IMR-90 (cell line): ENCODE data around the gene GPC6. TPM values are rescaled to one million over a fixed set of nuclear protein-coding genes. Genes with fewer than 3 reads are reported as not detected.
"Not testable (repeated sequence)": the region's sequence is repeated elsewhere in the genome, so short reads cannot be mapped to it uniquely, and the experiment has no call there.

Experiments used
- ATAC-seq: fragments of 200-7000 bp; cut with Tn5 transposase; 2 replicates; pipeline ENCODE4 v1.9.1; 2020; ENCODE audit warnings: low read depth, mild to moderate bottlenecking, moderate library complexity
- BruUV-seq: library from RNA; stranded (reverse); fragments of 400-500 nt; replicated peaks from 2 replicates; lab custom pipeline; 2021; lab: Mats Ljungman, UMichigan
- CTCF ChIA-PET: fragments of 300-600 bp; formaldehyde crosslinking; extraction: SDS; loops from one replicate; lab custom pipeline; 2021; ENCODE audit warnings: antibody characterized with exemption; lab: Yijun Ruan, JAX
- POLR2A ChIA-PET: fragments of 300-600 bp; sonication (Branson Sonifier 250); formaldehyde crosslinking; loops from one replicate; lab custom pipeline; 2022; ENCODE audit warnings: antibody characterized with exemption; ENCODE audit not compliant: unreplicated experiment; lab: Charles Lee
- DNase-seq: peaks from one replicate; pipeline ENCODE4 v3.0.0; 2013
- H2AFZ ChIP-seq: replicated peaks from 2 replicates; pipeline ENCODE3; 2013; ENCODE audit warnings: low read length, mild to moderate bottlenecking; ENCODE audit not compliant: poor library complexity
- H2AK5ac ChIP-seq: 2 replicates; pipeline ENCODE4 v1.6.1; 2013; ENCODE audit warnings: low read depth, low read length, inconsistent platforms
- H2AK9ac ChIP-seq: replicated peaks from 2 replicates; pipeline ENCODE3; 2013; ENCODE audit warnings: mild to moderate bottlenecking, low read depth, low read length, moderate library complexity; ENCODE audit not compliant: poor library complexity
- H2BK120ac ChIP-seq: 2 replicates; pipeline ENCODE4 v1.6.1; 2013; ENCODE audit warnings: low read depth, low read length, inconsistent platforms
- H2BK15ac ChIP-seq: 3 replicates; pipeline ENCODE4 v1.6.1; 2013; ENCODE audit warnings: low read depth, low read length, inconsistent platforms
- H2BK20ac ChIP-seq: 2 replicates; pipeline ENCODE4 v1.6.1; 2013; ENCODE audit warnings: low read depth, mild to moderate bottlenecking, inconsistent platforms, low read length, moderate library complexity
- H2BK5ac ChIP-seq: 2 replicates; pipeline ENCODE4 v1.6.1; 2013; ENCODE audit warnings: mild to moderate bottlenecking, low read depth, low read length, inconsistent platforms; ENCODE audit not compliant: poor library complexity, severe bottlenecking
- H3K14ac ChIP-seq: replicated peaks from 2 replicates; pipeline ENCODE4 v1.6.1; 2013; ENCODE audit warnings: low read depth, low read length, inconsistent platforms
- H3K18ac ChIP-seq: 2 replicates; pipeline ENCODE4 v1.6.1; 2013; ENCODE audit warnings: low read depth, low read length, control low read depth
- H3K23ac ChIP-seq: 2 replicates; pipeline ENCODE4 v1.6.1; 2013; ENCODE audit warnings: low read depth, low read length, inconsistent platforms
- H3K27ac ChIP-seq: 2 replicates; pipeline ENCODE4 v1.5.1; 2013; ENCODE audit warnings: mild to moderate bottlenecking, control low read depth, low read length; ENCODE audit not compliant: insufficient read depth
- H3K27me3 ChIP-seq: 2 replicates; pipeline ENCODE4 v1.6.1; 2013; ENCODE audit warnings: low read length; ENCODE audit not compliant: control insufficient read depth, insufficient read depth
- H3K36me3 ChIP-seq: 2 replicates; pipeline ENCODE4 v1.6.1; 2013; ENCODE audit warnings: low read length, mixed read lengths; ENCODE audit not compliant: control insufficient read depth, insufficient read depth
- H3K4ac ChIP-seq: 2 replicates; pipeline ENCODE4 v1.6.1; 2013; ENCODE audit warnings: low read depth, low read length, inconsistent platforms
- H3K4me1 ChIP-seq: 2 replicates; pipeline ENCODE4 v1.6.1; 2013; ENCODE audit warnings: low read length, mixed read lengths; ENCODE audit not compliant: control insufficient read depth, insufficient read depth
- H3K4me2 ChIP-seq: 2 replicates; pipeline ENCODE4 v1.6.1; 2013; ENCODE audit warnings: low read depth, mild to moderate bottlenecking, control low read depth, low read length, moderate library complexity
- H3K4me3 ChIP-seq: 2 replicates; pipeline ENCODE4 v1.5.1; 2013; ENCODE audit warnings: low read depth, mild to moderate bottlenecking, control low read depth, low read length, moderate library complexity; ENCODE audit not compliant: insufficient read depth
- H3K56ac ChIP-seq: 2 replicates; pipeline ENCODE4 v1.6.1; 2013; ENCODE audit warnings: low read length, inconsistent platforms; ENCODE audit not compliant: insufficient read depth; ENCODE audit errors: extremely low read depth
- H3K79me1 ChIP-seq, 2 experiments: 2 replicates each; pipeline ENCODE4 v1.6.1; 2013; ENCODE audit warnings: low read length in 2 of 2, inconsistent platforms in 1 of 2, low read depth in 1 of 2
- H3K9ac ChIP-seq: 2 replicates; pipeline ENCODE4 v1.6.1; 2013; ENCODE audit warnings: low read depth, low read length, control low read depth
- H3K9me1 ChIP-seq: 2 replicates; pipeline ENCODE4 v1.6.1; 2013; ENCODE audit warnings: low read length, inconsistent platforms; ENCODE audit not compliant: insufficient read depth
- H3K9me3 ChIP-seq: 2 replicates; pipeline ENCODE4 v1.6.1; 2013; ENCODE audit warnings: low read length; ENCODE audit not compliant: control insufficient read depth, insufficient read depth
- H4K20me1 ChIP-seq: 2 replicates; pipeline ENCODE4 v1.6.1; 2013; ENCODE audit warnings: low read length, inconsistent platforms; ENCODE audit not compliant: insufficient read depth
- H4K5ac ChIP-seq: 2 replicates; pipeline ENCODE4 v1.6.1; 2013; ENCODE audit warnings: mild to moderate bottlenecking, low read depth, low read length, control low read depth
- H4K8ac ChIP-seq, 2 experiments: 2 replicates each; pipeline ENCODE4 v1.6.1; 2013; ENCODE audit warnings: low read depth in 2 of 2, low read length in 2 of 2, control low read depth in 1 of 2, inconsistent platforms in 1 of 2
- H4K91ac ChIP-seq: 2 replicates; pipeline ENCODE4 v1.6.1; 2013; ENCODE audit warnings: low read depth, low read length, inconsistent platforms; ENCODE audit not compliant: insufficient read depth
- USF2 ChIP-seq: fragments of 150-350 bp; IDR thresholded peaks from 2 replicates; pipeline ENCODE4 v1.6.1; 2017; ENCODE audit warnings: mild to moderate bottlenecking, antibody characterized with exemption, low read length, low read depth
- WGBS, 2 experiments: methylation state at CpG; one replicate each; pipeline versions ENCODE4 v1.1.5 to v1.1.7; 2013; ENCODE audit warnings: missing lambda C conversion rate in 2 of 2; ENCODE audit not compliant: insufficient read length in 1 of 2; ENCODE audit errors: extremely low coverage in 2 of 2; 5-methylcytosine and 5-hydroxymethylcytosine counted together
- dilution Hi-C: fragments of 300-500 bp; cut with HindIII; formaldehyde crosslinking; loops from one replicate; pipeline ENCODE4 v1.14.3; 2018; ENCODE audit warnings: low sequenced_read_pairs; ENCODE audit not compliant: unreplicated experiment
- in situ Hi-C: fragments of 300-500 bp; cut with MboI; formaldehyde crosslinking; loops from 3 replicates; pipeline ENCODE4 v1.14.3; 2019; ENCODE audit warnings: low sequenced_read_pairs, inconsistent platforms, mixed read lengths
- intact Hi-C: fragments of 100-400 bp; cut with micrococcal nuclease; formaldehyde crosslinking; loops from 2 replicates; pipeline ENCODE4 v1.10.0; 2022
- polyA plus RNA-seq, 3 experiments: library from polyadenylated mRNA; depleted of rRNA; stranded (reverse); fragments of >200 nt; gene quantifications; 2 replicates each; pipeline ENCODE4 v1.2.3, GENCODE V29; 2012; ENCODE audit warnings: low replicate concordance in 1 of 3
- total RNA-seq: library from RNA; depleted of rRNA; stranded (reverse); fragments of >200 nt; gene quantifications from 2 replicates; pipeline ENCODE4 v1.2.3, GENCODE V29; 2012

GPC6 gene
- total and polyA plus RNA-seq, 2 of the 4 experiments (the other 2 are of a cell fraction): 14.9 to 39.4 TPM

- TF ChIP-seq USF2: no peak
Observed at GRCh38 chr13:93480553-93481106, 254.0 kb downstream of the GPC6 start (continued).

GRCh38 chr13:93496117-93496516, 269.5 kb downstream of the GPC6 start:
- BruUV-seq, H3K9me3 ChIP-seq, intact Hi-C loops, H3K79me1 ChIP-seq, ATAC-seq, H4K5ac ChIP-seq, H3K9me1 ChIP-seq, H3K4me1 ChIP-seq, H3K27ac ChIP-seq, H3K4ac ChIP-seq, H3K56ac ChIP-seq, H3K4me2 ChIP-seq, H3K14ac ChIP-seq, H3K9ac ChIP-seq, CTCF ChIA-PET, H4K91ac ChIP-seq, H3K4me3 ChIP-seq, POLR2A ChIA-PET, H2BK5ac ChIP-seq, H4K8ac ChIP-seq, DNase-seq, H2BK15ac ChIP-seq, H3K27me3 ChIP-seq, dilution Hi-C loops, H2AK5ac ChIP-seq, H3K23ac ChIP-seq, H3K36me3 ChIP-seq, H3K18ac ChIP-seq, in situ Hi-C loops, H2AK9ac ChIP-seq, H2BK120ac ChIP-seq, H4K20me1 ChIP-seq, H2AFZ ChIP-seq, H2BK20ac ChIP-seq: not testable (repeated sequence)
- no CpG with 5 or more reads among the region's 21 CpGs for WGBS, 2 experiments
